Measurements from ENCODE around the gene TADA2A.

The TADA2A gene

GRCh38 chr17:37494401-37494831 lies 87.7 kb downstream of the TADA2A start:
- in situ Hi-C loops (cut with HindIII; ENCODE audit: low sequenced_read_pairs): no loop called here
- H3K4me3 ChIP-seq (ENCODE audit: low read depth, low read length): no peak overlapping the region
- TF ChIP-seq, protein P1, sequence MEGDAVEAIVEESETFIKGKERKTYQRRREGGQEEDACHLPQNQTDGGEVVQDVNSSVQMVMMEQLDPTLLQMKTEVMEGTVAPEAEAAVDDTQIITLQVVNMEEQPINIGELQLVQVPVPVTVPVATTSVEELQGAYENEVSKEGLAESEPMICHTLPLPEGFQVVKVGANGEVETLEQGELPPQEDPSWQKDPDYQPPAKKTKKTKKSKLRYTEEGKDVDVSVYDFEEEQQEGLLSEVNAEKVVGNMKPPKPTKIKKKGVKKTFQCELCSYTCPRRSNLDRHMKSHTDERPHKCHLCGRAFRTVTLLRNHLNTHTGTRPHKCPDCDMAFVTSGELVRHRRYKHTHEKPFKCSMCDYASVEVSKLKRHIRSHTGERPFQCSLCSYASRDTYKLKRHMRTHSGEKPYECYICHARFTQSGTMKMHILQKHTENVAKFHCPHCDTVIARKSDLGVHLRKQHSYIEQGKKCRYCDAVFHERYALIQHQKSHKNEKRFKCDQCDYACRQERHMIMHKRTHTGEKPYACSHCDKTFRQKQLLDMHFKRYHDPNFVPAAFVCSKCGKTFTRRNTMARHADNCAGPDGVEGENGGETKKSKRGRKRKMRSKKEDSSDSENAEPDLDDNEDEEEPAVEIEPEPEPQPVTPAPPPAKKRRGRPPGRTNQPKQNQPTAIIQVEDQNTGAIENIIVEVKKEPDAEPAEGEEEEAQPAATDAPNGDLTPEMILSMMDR (IDR thresholded peaks at IDR 0.05; ENCODE audit: low read depth, low read length): no peak
- no peak for DNase-seq (ENCODE audit: low read depth, low spot score)

GRCh38 chr17:37494971-37495370 lies 88.3 kb downstream of the TADA2A start:
- DNase-seq (ENCODE audit: low read depth, low spot score): no peak
- no peak overlapping the region for H3K4me3 ChIP-seq (ENCODE audit: low read depth, low read length)
- in situ Hi-C loops (cut with HindIII; ENCODE audit: low sequenced_read_pairs): no loop called here

GRCh38 chr17:37500378-37500777 lies 93.7 kb downstream of the TADA2A start:
- TF ChIP-seq, protein P1 (IDR thresholded peaks at IDR 0.05; ENCODE audit: low read depth, low read length): no peak
- H3K4me3 ChIP-seq (ENCODE audit: low read depth, low read length): no peak overlapping the region
- in situ Hi-C loops (cut with HindIII; ENCODE audit: low sequenced_read_pairs): no loop called here
- DNase-seq (ENCODE audit: low read depth, low spot score): no peak

More at GRCh38 chr17:37494971-37495370, 88.3 kb downstream of the TADA2A start:
- TF ChIP-seq, protein P1 (IDR thresholded peaks at IDR 0.05; ENCODE audit: low read depth, low read length): no peak

DNA sequence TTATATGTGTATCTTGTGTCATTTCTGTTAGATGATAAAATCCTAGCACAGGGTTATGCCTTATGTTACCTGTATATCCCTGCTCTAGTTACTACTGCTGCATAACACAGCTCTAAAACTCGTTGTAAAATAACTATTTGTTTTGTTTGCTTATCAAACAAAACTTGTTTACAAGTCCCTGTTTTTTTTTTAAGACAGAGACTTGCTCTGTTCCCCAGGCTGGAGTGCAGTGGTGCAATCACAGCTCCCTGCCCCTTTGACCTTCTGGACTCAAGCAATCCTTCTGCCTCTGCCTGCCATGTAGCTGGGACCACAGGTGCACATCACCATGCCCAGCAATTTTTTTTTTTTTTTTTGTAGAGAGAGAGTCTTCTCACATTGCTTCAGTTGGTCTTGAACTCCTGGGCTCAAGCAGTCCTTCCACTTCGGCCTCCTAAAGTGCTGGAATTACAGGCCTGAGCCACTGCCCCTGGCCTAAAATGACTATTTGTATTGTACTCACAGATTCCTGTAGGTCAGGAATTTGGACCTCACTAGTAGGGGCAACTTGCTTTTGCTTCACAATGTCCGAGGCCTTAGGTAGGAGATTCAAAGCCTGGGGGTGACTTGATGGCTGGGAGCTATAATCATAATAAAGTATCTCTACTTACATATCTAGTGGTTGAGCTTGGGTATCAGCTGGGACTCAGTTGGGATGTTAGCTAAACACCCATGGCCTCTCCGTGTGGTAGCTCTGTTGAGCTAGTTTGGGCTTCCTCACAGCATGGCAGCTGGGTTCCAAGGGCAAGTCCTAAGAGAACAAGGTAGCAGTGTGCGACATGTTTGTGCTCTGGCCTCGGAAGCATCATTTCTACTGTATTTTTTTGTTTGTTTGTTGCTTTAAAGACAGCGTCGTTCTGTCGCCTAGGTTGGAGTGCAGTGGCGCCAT lies 95.6 kb downstream of the TADA2A start:
- no peak overlapping the region for H3K4me3 ChIP-seq (ENCODE audit: low read depth, low read length)
- TF ChIP-seq, protein P1 (IDR thresholded peaks at IDR 0.05; ENCODE audit: low read depth, low read length): no peak
- in situ Hi-C loops (cut with HindIII; ENCODE audit: low sequenced_read_pairs): no loop called here
- no peak for DNase-seq (ENCODE audit: low read depth, low spot score)

GRCh38 chr17:37503148-37503547 lies 96.5 kb downstream of the TADA2A start:
- no peak overlapping the region for H3K4me3 ChIP-seq (ENCODE audit: low read depth, low read length)
- DNase-seq (ENCODE audit: low read depth, low spot score): no peak
- TF ChIP-seq, protein P1 (IDR thresholded peaks at IDR 0.05; ENCODE audit: low read depth, low read length): no peak
- in situ Hi-C loops (cut with HindIII; ENCODE audit: low sequenced_read_pairs): no loop called here

GRCh38 chr17:37505333-37505732 lies 98.6 kb downstream of the TADA2A start:
- DNase-seq (ENCODE audit: low read depth, low spot score): no peak
- TF ChIP-seq, protein P1 (IDR thresholded peaks at IDR 0.05; ENCODE audit: low read depth, low read length): no peak
- no peak overlapping the region for H3K4me3 ChIP-seq (ENCODE audit: low read depth, low read length)
- in situ Hi-C loops (cut with HindIII; ENCODE audit: low sequenced_read_pairs): no loop called here

Data from astrocyte of the spinal cord (primary cell).